Fibroblast of skin of right quadriceps (primary cell): ENCODE data around the gene MYT1.

Experiments
- DNase-seq: peaks from one replicate; pipeline ENCODE4 v3.0.0-alpha.2; 2013

Gene MYT1

DNA sequence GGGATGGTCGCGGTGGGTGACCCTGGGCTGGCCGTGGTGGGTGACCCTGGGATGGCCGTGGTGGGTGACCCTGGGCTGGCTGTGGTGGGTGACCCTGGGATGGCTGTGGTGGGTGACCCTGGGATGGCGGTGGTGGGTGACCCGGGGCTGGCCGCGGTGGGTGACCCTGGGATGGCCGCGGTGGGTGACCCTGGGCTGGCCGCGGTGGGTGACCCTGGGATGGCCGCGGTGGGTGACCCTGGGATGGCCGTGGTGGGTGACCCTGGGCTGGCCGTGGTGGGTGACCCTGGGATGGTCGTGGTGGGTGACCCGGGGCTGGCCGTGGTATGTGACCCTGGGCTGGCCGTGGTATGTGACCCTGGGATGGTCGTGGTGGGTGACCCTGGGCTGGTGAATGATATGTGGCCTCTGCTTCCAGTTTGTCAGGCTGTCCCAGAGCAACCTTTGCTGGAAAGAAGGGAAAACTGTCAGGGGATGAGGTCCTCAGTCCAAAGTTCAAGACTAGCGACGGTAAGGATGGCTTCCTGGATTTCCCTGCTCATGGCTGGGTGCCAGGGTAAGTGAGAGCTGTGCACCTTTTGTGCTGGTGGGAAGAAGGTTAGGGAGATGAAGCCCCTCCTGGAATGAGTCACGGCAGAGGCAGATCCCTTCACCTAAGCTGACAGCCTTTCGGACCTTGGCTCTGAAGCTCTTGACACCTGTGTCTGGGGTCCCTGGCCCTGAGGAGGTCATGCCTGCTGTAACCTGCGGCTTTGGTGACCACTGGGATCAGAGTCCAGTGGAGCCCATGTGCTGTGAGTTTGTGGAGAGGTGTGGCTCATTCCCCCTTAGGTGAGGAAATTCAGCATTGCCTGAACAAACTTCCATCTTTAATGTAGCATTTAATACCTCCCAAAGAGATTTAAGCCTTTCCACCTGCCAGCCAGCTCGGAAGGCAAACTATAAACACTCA, 72.2 kb downstream of the MYT1 start:
- DNase-seq: no peak

DNA sequence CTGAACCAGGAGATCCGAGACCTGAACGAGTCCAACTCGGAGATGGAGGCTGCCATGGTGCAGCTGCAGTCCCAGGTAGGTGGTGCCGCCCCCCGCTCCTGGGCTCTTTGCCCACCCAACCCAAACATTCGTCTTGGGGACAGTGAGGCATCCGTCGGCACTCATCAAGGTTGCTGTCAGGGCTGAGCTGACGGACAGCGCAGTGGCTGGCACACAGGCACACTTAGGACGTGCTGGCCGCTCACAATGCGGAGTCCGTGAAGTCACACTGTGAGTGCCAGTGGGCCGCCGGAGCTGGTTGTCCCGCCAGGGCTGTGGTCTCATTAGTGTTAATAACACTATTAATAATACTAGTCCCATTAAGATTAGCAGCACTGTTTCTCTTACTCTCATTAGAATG, 73.1 kb downstream of the MYT1 start:
- DNase-seq: no peak

DNA sequence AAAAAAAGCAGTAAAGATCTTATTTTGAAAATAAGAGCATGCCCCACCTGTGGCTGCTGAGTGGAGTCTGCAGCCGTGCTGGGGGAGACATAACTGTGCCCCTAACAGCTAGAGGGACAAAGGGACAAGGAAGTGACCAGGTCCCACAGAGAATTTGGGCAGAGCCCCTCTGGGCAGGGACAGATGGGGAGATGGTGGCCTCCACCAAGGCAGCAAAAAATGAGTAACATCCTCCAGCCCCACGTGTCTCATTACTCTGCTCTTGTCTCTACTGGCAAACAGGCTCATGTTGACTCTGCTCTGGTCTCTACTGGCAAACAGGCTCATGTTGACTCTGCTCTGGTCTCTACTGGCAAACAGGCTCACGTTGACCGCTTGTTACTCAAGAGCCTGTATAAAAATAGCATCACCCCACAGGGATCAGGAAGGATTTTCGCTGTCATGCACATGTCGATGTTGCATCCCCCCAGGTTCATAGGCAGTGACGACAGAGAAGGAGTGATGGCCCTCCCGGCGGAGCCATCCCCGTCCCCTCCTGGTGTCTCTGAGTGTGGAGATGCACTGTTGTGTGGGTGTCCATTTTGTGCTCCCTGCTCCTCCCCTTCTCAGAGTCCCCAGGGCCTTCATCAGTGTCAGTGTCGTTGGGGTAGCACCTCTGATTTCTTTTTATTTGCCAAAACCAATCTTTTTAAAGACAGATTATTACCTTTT, 74.0 kb downstream of the MYT1 start:
- no peak for DNase-seq

DNA sequence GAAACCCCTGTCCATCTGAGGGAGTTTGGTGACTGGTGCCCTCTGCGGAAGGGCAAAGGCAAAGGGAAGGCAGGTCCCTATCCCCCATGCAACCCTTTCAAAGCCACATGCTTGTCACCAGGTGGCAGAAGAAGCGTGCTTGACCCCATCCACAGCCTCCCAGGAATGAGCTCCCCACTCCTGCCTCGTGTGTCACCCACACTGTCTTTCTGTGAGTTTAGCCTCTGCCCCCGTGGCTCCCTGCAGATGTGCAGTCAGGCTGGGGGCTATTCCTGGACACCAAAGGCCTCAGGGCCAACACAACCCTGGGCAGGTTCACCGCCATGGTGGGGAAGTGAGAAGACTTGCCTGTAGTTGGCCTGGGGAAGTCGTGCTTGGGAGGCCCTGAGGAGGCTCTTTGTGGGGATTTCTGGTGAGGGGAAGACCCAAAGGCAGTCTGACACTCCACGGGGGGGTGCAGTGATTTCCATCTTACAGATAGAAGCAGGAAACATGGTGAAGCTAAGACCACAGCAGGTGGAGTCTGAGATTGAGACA, 74.7 kb downstream of the MYT1 start:
- no peak for DNase-seq

DNA sequence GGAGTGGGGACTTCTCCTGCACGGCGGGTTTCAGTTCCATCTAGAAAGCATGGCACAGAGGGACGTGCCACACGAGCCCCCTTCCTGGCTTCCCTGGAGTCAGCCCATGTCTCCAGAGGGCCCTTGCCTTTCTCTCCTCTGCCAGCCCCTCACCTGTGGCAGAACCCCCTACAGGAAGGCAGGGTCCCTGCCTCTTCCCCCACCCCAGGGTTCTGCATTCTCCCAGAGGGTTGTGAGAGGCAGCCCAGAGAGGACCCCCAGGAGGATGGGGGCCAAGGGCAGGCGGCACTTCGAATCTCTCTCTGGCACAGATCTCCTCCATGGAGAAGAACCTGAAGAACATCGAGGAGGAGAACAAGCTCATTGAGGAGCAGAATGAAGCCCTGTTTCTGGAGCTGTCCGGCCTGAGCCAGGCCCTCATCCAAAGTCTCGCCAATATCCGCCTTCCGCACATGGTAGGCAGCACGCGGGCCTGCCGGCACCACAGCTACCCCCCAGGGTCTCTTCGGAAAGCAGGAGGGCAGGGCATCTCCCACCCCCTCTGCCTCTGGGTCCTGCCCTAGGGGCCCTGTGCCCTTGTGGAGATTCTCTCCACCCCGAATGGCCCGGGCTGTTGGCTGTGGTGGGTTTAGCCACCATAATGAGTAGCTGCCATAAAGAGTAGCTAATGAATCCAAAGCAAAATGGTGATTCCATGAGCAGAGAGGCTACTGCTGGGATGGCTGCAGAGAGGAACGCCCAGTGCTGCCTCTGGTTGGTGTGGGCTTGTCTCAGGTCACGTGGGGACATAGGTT, 75.4 kb downstream of the MYT1 start:
- no peak for DNase-seq

DNA sequence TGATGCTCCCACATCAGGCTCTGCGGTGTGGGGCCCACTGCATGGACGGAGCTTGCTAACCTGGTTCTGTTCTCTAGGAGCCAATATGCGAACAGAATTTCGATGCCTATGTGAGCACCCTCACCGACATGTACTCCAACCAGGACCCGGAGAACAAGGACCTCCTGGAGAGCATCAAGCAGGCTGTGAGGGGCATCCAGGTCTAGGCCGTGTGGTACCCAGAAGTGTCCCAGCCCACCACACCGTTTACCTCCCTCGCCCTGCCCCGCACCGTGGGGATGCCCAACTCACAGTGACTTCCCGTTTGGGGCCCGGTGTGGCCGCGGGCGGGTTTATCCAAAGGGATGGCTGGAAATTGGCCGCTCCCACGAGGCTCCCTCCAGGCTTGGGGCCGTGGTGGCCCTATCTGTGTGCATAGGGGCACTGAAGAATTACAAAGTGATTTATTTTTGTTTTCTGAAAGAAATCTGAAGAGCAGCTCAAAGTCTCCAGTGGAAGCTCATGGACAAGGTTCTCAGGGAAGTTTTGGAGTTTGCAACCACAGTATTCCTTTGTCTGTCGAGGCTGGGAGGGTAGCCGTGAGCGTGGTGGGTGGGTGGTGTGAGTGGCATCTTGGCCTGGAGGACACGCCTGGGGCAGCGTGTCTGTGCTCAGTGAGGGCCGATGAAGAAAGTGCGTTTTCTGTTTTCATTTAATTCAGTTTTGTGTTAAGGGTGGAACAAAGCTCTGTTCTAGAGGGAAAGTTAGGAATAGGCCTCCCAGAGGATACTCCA, 76.2 kb downstream of the MYT1 start:
- no peak for DNase-seq

DNA sequence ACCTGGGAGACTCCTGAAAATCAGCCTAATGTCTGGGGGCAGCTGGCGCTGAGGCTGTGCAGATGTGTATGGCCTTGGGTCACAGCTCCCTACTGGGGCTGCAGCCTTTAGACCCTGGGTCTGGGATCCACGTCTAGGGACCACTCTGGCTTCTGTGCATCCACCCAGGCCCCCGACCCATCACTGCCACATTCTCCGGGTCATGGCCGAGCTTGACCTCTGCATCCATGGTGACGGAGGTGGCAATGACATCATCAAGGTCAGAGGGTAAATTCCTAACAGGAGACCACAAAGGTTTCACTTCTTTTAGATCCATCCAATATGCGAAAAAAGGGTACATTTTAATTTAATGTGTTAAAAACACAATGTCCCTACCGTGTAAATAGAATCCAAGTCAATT, 76.8 kb downstream of the MYT1 start:
- no peak for DNase-seq

DNA sequence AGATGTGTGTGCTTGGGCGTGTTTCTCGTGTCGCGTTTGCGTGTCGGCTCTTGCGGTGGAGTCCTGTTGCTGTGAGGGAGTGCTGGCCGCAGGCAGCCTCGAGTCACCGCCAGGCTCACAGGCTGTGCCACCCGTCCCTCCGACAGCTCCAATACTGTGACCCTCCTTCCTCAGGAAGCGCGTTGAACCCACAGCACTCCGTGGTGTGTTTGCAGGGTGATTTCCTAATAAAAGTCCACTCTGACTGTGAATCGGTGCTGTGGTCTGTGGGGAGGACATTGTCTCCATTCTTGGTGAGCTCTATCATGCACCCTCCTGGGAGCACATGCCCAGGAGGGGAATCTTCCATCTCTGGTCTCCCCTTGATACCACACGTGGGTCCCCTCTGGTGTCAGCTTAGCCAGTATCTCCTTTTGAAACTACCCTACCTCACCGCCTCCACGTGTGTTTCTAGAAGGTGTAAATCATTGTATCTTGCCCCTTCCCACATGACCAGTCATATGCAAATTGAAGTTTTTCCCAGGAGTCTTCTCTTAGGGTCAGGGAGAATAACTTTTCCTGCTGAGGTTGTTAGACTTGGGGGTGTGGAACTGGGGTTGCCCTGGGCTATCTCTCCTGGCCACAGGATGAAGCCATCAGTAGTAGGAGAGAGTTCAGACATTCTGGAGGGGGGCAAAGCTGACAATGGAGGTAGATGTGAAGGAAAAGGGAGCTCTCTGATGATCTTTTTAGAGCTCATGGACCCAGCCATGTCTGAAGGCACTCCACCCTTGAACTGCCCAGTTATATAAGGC, 77.9 kb downstream of the MYT1 start:
- no peak for DNase-seq

DNA sequence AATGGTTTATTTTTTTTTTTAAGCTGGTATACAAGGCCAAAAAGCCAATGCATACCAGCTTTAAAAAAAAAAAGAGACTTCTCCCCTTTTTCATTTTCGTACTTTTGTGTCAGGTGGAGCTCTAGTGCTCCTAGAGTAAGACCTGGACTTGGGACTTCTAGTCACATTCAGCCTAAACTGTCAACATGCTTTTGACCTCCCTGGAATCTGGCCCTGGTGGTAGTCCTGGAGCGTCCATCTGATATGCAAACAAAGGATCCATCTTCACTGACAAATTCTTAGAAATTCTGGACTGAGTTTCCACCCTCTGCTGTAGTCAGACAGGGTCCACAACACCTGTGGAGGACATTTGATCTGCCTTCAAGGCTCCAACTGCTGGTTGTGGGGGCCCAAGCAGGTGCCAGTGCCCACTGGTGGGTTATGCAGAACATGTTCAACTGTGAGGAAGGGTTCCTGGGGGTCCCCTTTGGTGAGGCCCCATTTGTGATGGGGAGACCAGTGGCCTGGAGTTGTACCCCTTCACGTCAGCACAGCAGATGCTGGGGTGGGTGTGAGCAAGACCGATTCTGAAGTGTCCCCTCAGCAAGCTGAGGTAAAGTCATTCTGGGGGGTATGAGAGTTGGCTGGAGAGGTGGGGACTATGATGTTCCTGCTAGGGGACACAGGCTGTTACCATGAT, 78.7 kb downstream of the MYT1 start:
- no peak for DNase-seq

DNA sequence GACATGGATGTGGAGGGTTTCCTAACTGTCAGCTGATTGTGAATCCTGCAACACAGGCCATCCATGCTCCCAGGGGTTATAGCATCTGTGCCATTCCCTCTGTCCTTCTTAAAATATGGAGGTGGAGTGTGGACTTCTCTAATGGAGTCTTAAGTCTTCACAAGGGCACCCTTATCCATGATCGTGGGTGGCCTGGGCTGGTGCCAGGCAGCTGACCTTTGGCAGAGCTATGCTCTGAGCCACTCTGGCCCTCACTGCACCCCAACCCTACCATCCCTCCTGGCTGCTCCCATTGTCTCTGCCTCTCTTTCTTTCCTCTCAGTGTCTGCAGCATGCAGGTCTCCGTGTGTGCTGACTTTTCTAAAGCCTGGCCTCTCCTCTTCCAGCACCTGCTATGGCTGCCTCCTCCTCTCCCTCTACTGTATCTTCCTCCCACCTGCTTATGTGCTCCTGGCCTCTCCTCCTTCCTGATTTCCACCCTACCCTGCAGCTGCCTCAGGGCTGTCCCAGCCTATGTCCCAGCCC, 80.1 kb downstream of the MYT1 start:
- DNase-seq: no peak

DNA sequence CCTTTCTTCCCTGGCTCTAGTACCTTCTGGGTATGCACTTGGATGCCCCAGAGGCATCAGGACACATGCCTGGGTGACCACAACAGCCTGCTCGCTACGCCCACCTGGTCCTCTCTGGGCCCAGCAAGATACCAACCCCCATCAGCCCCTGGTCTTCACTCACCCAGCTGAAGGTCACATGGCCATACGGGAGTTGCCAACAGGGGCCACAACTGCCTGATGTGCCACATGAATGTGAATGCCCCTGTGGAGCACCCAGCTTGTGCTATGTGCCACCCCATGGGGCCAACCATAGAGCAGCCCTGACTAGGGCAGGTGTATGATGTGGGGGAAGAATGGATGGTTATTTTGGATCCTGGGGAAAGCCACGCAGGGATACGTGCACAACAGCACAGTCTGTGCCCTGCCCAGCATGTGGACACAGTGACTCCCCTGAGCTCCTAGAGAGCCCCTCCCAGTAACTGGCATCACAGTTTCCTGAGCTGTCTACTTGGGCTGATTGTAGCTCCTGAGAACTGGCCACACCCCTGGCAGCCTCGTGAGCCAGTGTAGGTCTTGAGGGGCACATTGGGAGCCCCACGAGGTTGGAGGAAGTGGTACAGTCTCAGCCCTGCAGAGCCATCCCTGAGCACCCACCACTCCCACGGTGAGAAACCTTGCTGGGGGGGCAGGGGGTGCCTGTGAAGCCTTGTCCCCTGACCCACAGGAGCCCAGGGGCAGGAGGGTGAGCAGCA, 80.8 kb downstream of the MYT1 start:
- DNase-seq: no peak

DNA sequence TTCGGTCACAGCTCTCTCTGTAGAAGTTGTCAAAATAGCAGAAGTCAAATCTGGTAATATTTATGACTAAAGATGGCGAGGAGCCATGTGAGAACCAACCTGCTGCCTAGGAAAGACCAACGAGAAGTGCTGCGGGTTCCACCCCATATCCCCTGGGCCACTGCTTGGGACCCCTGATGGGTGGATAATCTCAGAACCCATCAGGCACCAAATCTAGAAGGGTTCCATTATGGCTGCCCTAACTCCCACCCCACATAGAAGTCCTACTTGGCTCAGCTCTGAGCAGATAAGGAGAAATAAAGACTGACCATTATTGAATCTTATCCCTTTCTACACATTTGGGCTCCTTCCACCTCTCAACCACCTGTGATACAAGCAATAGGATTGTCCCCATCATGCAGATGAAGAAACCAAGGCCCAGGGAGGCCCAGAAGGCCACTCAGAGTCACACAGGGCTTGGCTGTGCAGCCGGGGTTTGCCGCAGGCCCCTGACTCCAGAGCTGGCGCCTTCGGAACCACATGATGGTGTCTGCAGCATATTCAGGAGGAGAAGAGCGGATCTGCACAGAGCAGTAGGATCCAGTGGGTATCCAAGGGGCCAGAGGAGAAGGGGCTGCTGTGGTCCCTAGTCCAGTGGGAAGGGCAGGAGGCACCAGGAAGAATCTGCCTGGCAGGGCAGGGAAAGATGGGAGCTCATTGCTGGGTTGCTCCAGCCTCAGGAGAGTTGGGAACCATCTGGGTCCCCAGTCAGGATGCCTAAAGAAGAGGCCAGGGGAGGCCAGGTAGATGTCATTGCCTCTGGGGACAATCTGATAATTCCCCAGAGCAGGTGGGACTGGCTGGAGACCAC, 81.7 kb downstream of the MYT1 start:
- no peak for DNase-seq

DNA sequence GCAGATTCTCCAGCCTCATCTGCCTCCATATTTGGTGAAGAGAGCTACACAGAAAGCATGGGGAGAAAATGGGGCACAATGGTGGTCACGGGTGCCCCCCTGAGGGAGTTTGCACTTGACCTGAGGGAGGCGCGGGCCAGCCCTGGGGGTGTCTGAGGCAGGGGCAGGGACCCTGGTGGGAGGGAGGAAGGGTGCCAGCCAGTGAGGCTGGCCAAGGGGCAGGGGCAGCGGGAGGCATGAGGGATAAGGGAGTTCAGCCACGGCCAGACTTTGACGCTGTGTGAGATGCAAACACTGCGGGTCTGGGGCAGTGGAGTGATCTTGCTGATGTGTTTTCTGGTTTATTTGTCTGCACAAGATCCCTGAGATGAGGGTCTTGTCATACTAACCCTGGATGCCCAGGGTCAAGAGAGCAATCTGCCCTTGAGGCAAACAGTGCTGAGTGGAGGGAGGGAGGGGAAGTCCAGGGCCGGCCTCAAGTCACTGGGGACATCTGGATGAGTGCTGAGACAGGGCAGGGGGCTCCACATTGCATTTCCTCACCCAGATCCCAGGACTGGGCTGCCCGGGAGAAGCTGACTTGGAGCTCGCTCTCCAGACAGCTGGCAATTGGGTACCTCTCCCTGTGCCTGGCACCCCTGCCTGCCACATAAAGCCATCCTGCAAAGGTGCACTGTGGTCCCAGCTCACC, 82.5 kb downstream of the MYT1 start:
- DNase-seq: no peak

DNA sequence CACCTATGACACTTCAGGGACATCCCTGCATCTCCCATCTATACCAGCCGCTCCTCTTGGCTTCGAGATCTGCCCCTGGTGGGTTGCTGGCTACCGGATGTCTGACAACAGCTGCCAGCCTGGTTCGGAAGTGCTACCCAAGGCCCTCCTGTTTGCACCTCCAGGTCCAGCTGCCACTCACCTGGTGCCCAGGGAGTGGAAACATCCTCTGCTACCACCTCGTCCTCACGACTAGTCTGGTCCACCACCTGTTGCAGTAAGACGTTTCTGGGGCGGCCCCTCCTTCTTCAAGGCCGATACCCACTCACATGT, 83.0 kb downstream of the MYT1 start:
- no peak for DNase-seq

DNA sequence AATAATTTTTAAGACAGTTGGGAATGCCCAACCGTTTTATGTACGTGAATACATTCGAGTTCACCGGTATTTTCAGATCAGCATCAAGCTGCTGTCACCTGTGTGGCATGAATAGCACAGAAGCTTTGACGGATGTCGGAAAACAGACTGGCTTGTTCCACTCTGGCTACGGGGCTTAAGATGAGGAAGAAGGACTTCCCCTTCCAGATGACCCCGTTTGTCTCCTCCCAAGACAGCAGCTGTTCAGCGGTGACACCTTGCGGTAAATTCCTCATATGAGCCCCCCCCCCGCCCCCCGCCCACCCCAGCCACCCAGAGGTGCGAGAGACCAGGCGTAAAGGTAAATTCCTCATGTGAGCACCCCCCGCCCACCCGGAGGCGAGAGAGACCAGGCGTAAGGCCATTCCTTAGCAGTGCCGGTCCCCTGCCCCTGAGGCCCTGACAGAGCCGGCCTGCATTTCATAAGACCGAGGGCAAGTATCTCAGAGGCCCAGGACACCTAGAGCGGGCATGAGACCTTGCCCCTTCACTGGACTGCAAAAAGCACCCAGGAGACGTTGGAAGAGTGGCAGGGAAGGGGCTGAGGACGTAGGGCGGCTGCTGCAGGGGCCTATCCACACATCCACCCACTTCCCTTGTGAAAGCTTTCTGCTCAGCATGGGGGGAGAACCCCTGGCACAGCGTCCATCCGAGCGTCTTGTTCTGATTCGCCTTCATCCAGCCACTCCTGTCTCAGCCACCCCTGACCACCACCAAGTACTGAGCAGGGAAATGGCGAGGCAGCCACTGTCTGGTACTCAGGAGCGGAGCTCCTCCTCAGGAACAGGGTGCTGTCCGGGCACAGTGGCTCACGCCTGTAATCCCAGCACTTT, 84.0 kb downstream of the MYT1 start:
- DNase-seq: no peak

DNA sequence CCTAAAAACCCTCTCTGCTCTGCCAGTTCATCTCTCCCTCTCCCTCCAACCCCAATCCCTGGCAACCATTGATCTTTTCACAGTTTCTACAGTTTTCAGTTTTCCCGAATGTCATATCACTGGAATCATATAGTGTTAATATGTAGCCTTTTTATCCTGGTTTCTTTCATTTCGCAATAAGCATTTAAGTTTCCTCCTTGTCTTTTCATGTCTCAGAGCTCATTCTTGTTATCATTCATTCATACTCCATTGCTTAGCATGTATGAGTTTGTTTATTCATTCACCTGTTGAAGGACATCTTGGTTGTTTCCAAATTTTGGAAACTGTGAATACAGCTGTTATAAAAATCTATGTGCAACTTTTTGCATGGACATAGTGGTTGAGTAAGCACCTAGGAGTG, 85.8 kb downstream of the MYT1 start:
- no peak for DNase-seq

DNA sequence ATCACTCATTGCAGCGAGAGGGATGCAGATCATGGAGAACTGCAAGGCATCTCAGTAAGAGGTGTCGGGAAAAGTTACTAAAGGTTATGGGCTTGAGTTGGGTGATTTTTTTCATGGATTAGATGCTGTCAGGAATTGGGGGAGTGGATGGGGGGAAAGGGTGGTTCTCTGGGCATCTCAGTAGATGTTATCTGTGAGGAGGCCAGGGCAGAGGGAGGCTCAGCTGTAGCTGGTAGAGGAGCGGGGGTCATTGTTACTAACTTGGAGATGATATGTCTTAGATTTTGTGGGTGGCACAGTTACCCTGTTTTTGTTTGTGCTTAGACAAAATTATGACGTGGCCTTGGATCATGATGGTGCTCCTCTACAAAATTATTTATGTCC, 88.7 kb downstream of the MYT1 start:
- DNase-seq: no peak

DNA sequence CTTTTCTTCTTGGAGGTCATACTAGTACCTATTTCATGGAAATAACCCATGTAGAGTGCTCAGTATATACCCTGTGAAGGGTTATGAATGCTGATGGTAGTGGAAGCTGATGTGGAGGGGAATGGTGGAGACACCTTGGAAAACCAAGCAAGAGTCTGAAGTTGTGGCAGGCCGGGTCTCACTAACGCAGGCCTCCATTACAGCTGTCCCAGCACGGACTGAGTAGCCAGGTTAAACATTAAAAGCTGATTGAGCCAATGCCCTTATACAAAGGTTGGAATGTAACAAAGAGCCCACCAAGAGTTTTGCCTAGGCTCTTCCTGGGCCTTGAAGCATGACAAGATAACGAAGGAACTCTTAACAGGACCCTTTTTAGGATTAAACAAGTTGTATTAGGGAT, 89.2 kb downstream of the MYT1 start:
- DNase-seq: no peak
